IMR-90 (cell line): ENCODE results near the gene CPXM2. TPM values are rescaled to one million over a fixed set of nuclear protein-coding genes. Genes with fewer than 3 reads are reported as not detected.

Experiments used
- ATAC-seq: fragments of 200-7000 bp; cut with Tn5 transposase; 2 replicates; pipeline ENCODE4 v1.9.1; 2020; ENCODE audit warnings: low read depth, mild to moderate bottlenecking, moderate library complexity
- BruUV-seq: library from RNA; stranded (reverse); fragments of 400-500 nt; replicated peaks from 2 replicates; lab custom pipeline; 2021; lab: Mats Ljungman, UMichigan
- CTCF ChIA-PET: fragments of 300-600 bp; formaldehyde crosslinking; extraction: SDS; loops from one replicate; lab custom pipeline; 2021; ENCODE audit warnings: antibody characterized with exemption; lab: Yijun Ruan, JAX
- POLR2A ChIA-PET: fragments of 300-600 bp; sonication (Branson Sonifier 250); formaldehyde crosslinking; loops from one replicate; lab custom pipeline; 2022; ENCODE audit warnings: antibody characterized with exemption; ENCODE audit not compliant: unreplicated experiment; lab: Charles Lee
- DNase-seq: peaks from one replicate; pipeline ENCODE4 v3.0.0; 2013
- H2AFZ ChIP-seq: replicated peaks from 2 replicates; pipeline ENCODE3; 2013; ENCODE audit warnings: low read length, mild to moderate bottlenecking; ENCODE audit not compliant: poor library complexity
- H2AK5ac ChIP-seq: 2 replicates; pipeline ENCODE4 v1.6.1; 2013; ENCODE audit warnings: low read depth, low read length, inconsistent platforms
- H2AK9ac ChIP-seq: replicated peaks from 2 replicates; pipeline ENCODE3; 2013; ENCODE audit warnings: mild to moderate bottlenecking, low read depth, low read length, moderate library complexity; ENCODE audit not compliant: poor library complexity
- H2BK120ac ChIP-seq: 2 replicates; pipeline ENCODE4 v1.6.1; 2013; ENCODE audit warnings: low read depth, low read length, inconsistent platforms
- H2BK15ac ChIP-seq: 3 replicates; pipeline ENCODE4 v1.6.1; 2013; ENCODE audit warnings: low read depth, low read length, inconsistent platforms
- H2BK20ac ChIP-seq: 2 replicates; pipeline ENCODE4 v1.6.1; 2013; ENCODE audit warnings: low read depth, mild to moderate bottlenecking, inconsistent platforms, low read length, moderate library complexity
- H2BK5ac ChIP-seq: 2 replicates; pipeline ENCODE4 v1.6.1; 2013; ENCODE audit warnings: mild to moderate bottlenecking, low read depth, low read length, inconsistent platforms; ENCODE audit not compliant: poor library complexity, severe bottlenecking
- H3K14ac ChIP-seq: replicated peaks from 2 replicates; pipeline ENCODE4 v1.6.1; 2013; ENCODE audit warnings: low read depth, low read length, inconsistent platforms
- H3K18ac ChIP-seq: 2 replicates; pipeline ENCODE4 v1.6.1; 2013; ENCODE audit warnings: low read depth, low read length, control low read depth
- H3K23ac ChIP-seq: 2 replicates; pipeline ENCODE4 v1.6.1; 2013; ENCODE audit warnings: low read depth, low read length, inconsistent platforms
- H3K27ac ChIP-seq: 2 replicates; pipeline ENCODE4 v1.5.1; 2013; ENCODE audit warnings: mild to moderate bottlenecking, control low read depth, low read length; ENCODE audit not compliant: insufficient read depth
- H3K27me3 ChIP-seq: 2 replicates; pipeline ENCODE4 v1.6.1; 2013; ENCODE audit warnings: low read length; ENCODE audit not compliant: control insufficient read depth, insufficient read depth
- H3K36me3 ChIP-seq: 2 replicates; pipeline ENCODE4 v1.6.1; 2013; ENCODE audit warnings: low read length, mixed read lengths; ENCODE audit not compliant: control insufficient read depth, insufficient read depth
- H3K4ac ChIP-seq: 2 replicates; pipeline ENCODE4 v1.6.1; 2013; ENCODE audit warnings: low read depth, low read length, inconsistent platforms
- H3K4me1 ChIP-seq: 2 replicates; pipeline ENCODE4 v1.6.1; 2013; ENCODE audit warnings: low read length, mixed read lengths; ENCODE audit not compliant: control insufficient read depth, insufficient read depth
- H3K4me2 ChIP-seq: 2 replicates; pipeline ENCODE4 v1.6.1; 2013; ENCODE audit warnings: low read depth, mild to moderate bottlenecking, control low read depth, low read length, moderate library complexity
- H3K4me3 ChIP-seq: 2 replicates; pipeline ENCODE4 v1.5.1; 2013; ENCODE audit warnings: low read depth, mild to moderate bottlenecking, control low read depth, low read length, moderate library complexity; ENCODE audit not compliant: insufficient read depth
- H3K56ac ChIP-seq: 2 replicates; pipeline ENCODE4 v1.6.1; 2013; ENCODE audit warnings: low read length, inconsistent platforms; ENCODE audit not compliant: insufficient read depth; ENCODE audit errors: extremely low read depth
- H3K79me1 ChIP-seq, 2 experiments: 2 replicates each; pipeline ENCODE4 v1.6.1; 2013; ENCODE audit warnings: low read length in 2 of 2, inconsistent platforms in 1 of 2, low read depth in 1 of 2
- H3K9ac ChIP-seq: 2 replicates; pipeline ENCODE4 v1.6.1; 2013; ENCODE audit warnings: low read depth, low read length, control low read depth
- H3K9me1 ChIP-seq: 2 replicates; pipeline ENCODE4 v1.6.1; 2013; ENCODE audit warnings: low read length, inconsistent platforms; ENCODE audit not compliant: insufficient read depth
- H3K9me3 ChIP-seq: 2 replicates; pipeline ENCODE4 v1.6.1; 2013; ENCODE audit warnings: low read length; ENCODE audit not compliant: control insufficient read depth, insufficient read depth
- H4K20me1 ChIP-seq: 2 replicates; pipeline ENCODE4 v1.6.1; 2013; ENCODE audit warnings: low read length, inconsistent platforms; ENCODE audit not compliant: insufficient read depth
- H4K5ac ChIP-seq: 2 replicates; pipeline ENCODE4 v1.6.1; 2013; ENCODE audit warnings: mild to moderate bottlenecking, low read depth, low read length, control low read depth
- H4K8ac ChIP-seq, 2 experiments: 2 replicates each; pipeline ENCODE4 v1.6.1; 2013; ENCODE audit warnings: low read depth in 2 of 2, low read length in 2 of 2, control low read depth in 1 of 2, inconsistent platforms in 1 of 2
- H4K91ac ChIP-seq: 2 replicates; pipeline ENCODE4 v1.6.1; 2013; ENCODE audit warnings: low read depth, low read length, inconsistent platforms; ENCODE audit not compliant: insufficient read depth
- BHLHE40 ChIP-seq: fragments of 150-350 bp; IDR thresholded peaks from 2 replicates; pipeline ENCODE4 v1.6.1; 2016; ENCODE audit warnings: mild to moderate bottlenecking, low read depth, low read length
- CEBPB ChIP-seq: IDR thresholded peaks from 2 replicates; pipeline ENCODE4 v1.6.1; 2012; ENCODE audit warnings: low read depth, low read length, improper control_type of control experiment
- CTCF ChIP-seq: conservative IDR thresholded peaks from 2 replicates; pipeline ENCODE4 v1.5.1; 2012; ENCODE audit warnings: mild to moderate bottlenecking, low read depth, low read length, improper control_type of control experiment
- ELK1 ChIP-seq: fragments of 150-350 bp; IDR thresholded peaks from 2 replicates; pipeline ENCODE4 v1.6.1; 2016; ENCODE audit warnings: low read depth, mild to moderate bottlenecking, low read length, moderate library complexity, borderline replicate concordance
- FOS ChIP-seq: fragments of 150-350 bp; IDR thresholded peaks from 2 replicates; pipeline ENCODE4 v1.6.1; 2016; ENCODE audit warnings: low read depth, low read length
- MAFK ChIP-seq: IDR thresholded peaks from 2 replicates; pipeline ENCODE4 v1.6.1; 2012; ENCODE audit warnings: low read depth, low read length, improper control_type of control experiment
- MXI1 ChIP-seq: IDR thresholded peaks from 2 replicates; pipeline ENCODE4 v1.6.1; 2012; ENCODE audit warnings: low read depth, mild to moderate bottlenecking, low read length, moderate library complexity, borderline replicate concordance
- RAD21 ChIP-seq: IDR thresholded peaks from 2 replicates; pipeline ENCODE4 v1.6.1; 2012; ENCODE audit warnings: low read length, improper control_type of control experiment
- RCOR1 ChIP-seq: IDR thresholded peaks from 2 replicates; pipeline ENCODE4 v1.6.1; 2012; ENCODE audit warnings: mild to moderate bottlenecking, low read length, improper control_type of control experiment; ENCODE audit not compliant: insufficient replicate concordance
- RFX5 ChIP-seq: IDR thresholded peaks from 2 replicates; pipeline ENCODE4 v1.8.0; 2012; ENCODE audit warnings: low read depth, mild to moderate bottlenecking, low read length, moderate library complexity
- SMC3 ChIP-seq: fragments of 150-350 bp; IDR thresholded peaks from 2 replicates; pipeline ENCODE4 v1.6.1; 2016; ENCODE audit warnings: low read depth, mild to moderate bottlenecking, antibody characterized with exemption, low read length, moderate library complexity
- WGBS, 2 experiments: methylation state at CpG; one replicate each; pipeline versions ENCODE4 v1.1.5 to v1.1.7; 2013; ENCODE audit warnings: missing lambda C conversion rate in 2 of 2; ENCODE audit not compliant: insufficient read length in 1 of 2; ENCODE audit errors: extremely low coverage in 2 of 2; 5-methylcytosine and 5-hydroxymethylcytosine counted together
- dilution Hi-C: fragments of 300-500 bp; cut with HindIII; formaldehyde crosslinking; loops from one replicate; pipeline ENCODE4 v1.14.3; 2018; ENCODE audit warnings: low sequenced_read_pairs; ENCODE audit not compliant: unreplicated experiment
- in situ Hi-C: fragments of 300-500 bp; cut with MboI; formaldehyde crosslinking; loops from 3 replicates; pipeline ENCODE4 v1.14.3; 2019; ENCODE audit warnings: low sequenced_read_pairs, inconsistent platforms, mixed read lengths
- intact Hi-C: fragments of 100-400 bp; cut with micrococcal nuclease; formaldehyde crosslinking; loops from 2 replicates; pipeline ENCODE4 v1.10.0; 2022
- polyA plus RNA-seq, 3 experiments: library from polyadenylated mRNA; depleted of rRNA; stranded (reverse); fragments of >200 nt; gene quantifications; 2 replicates each; pipeline ENCODE4 v1.2.3, GENCODE V29; 2012; ENCODE audit warnings: low replicate concordance in 1 of 3
- total RNA-seq: library from RNA; depleted of rRNA; stranded (reverse); fragments of >200 nt; gene quantifications from 2 replicates; pipeline ENCODE4 v1.2.3, GENCODE V29; 2012

Gene CPXM2
- total and polyA plus RNA-seq, 2 of the 4 experiments (the other 2 are of a cell fraction), result not detected

GRCh38 chr10:123722351-123722750 is 169.3 kb downstream of the CPXM2 start:
- Histone ChIP-seq H4K5ac (no peak overlapping the region), H4K91ac (no peak overlapping the region), H4K8ac (no peak overlapping the region), H3K9me1 (no peaks in the 10 kb centered on the region), H2AK9ac (no peak overlapping the region), H2AK5ac (no peak overlapping the region), H2BK120ac (no peak overlapping the region), H3K56ac (no peak overlapping the region), H3K23ac (no peak overlapping the region), H3K18ac (no peak overlapping the region), H3K27ac (no peak overlapping the region), H2BK5ac (no peak overlapping the region), H3K14ac (no peak overlapping the region), H3K36me3 (no peaks in the 10 kb centered on the region), H3K4me2 (no peak overlapping the region), H3K27me3 (no peaks in the 10 kb centered on the region), H3K79me1 (no peaks in the 10 kb centered on the region), H2AFZ (no peak overlapping the region), H2BK15ac (no peak overlapping the region), H3K4me1 (no peaks in the 10 kb centered on the region), H3K9ac (no peak overlapping the region), H3K9me3 (peaks cover 39% of the 10 kb centered on the region), H2BK20ac (no peak overlapping the region), H3K4ac (no peak overlapping the region), H3K4me3 (no peak overlapping the region), H4K20me1 (no peaks in the 10 kb centered on the region)
- no TSS peak for BruUV-seq
- DNase-seq, result no peak
- WGBS, 2 experiments, result no CpG with 5 or more reads among the region's 2 CpGs
- no peak for ATAC-seq
- in situ Hi-C loops (no loop called here), dilution Hi-C loops (no loop called here), intact Hi-C loops (no loop called here)
- ChIA-PET POLR2A (no interaction called here), CTCF (no interaction called here)
- no peak for TF ChIP-seq RCOR1
- no peak for TF ChIP-seq BHLHE40
- no peak for TF ChIP-seq CTCF
- TF ChIP-seq MAFK, result no peak
- no peak for TF ChIP-seq ELK1
- TF ChIP-seq CEBPB, result no peak
- no peak for TF ChIP-seq SMC3
- no peak for TF ChIP-seq RAD21
- no peak for TF ChIP-seq MXI1
- no peak for TF ChIP-seq FOS
- no peak for TF ChIP-seq RFX5
